A549 (cell line): ENCODE measurements around the gene CABP1. TPM values are rescaled to one million over a fixed set of nuclear protein-coding genes. Genes with fewer than 3 reads are reported as not detected.
A peak's percentile ranks its signal among the peaks of the same experiment; 100 is the strongest.

Experiments used
- BCL3 ChIP-seq: fragments of >200 bp; sonication (Bioruptor Twin); formaldehyde crosslinking; IDR thresholded peaks from 3 replicates; pipeline ENCODE4 v1.6.1; 2016
- BHLHE40 ChIP-seq: IDR thresholded peaks from 2 replicates; pipeline ENCODE4 v1.6.1; 2012; ENCODE audit warnings: low read depth, low read length, inconsistent platforms
- CBX2 ChIP-seq: fragments of 200-600 bp; sonication (generic); IDR thresholded peaks from 2 replicates; pipeline ENCODE4 v1.6.1; 2016; ENCODE audit warnings: low read depth, mild to moderate bottlenecking, borderline replicate concordance
- CHD2 ChIP-seq: fragments of 150-350 bp; IDR thresholded peaks from 2 replicates; pipeline ENCODE4 v1.6.1; 2014; ENCODE audit warnings: low read length; ENCODE audit not compliant: partially characterized antibody
- EHF ChIP-seq: fragments of 250-450 bp; sonication (Bioruptor Pico); IDR thresholded peaks from 2 replicates; pipeline ENCODE4 v1.5.0; 2020; ENCODE audit warnings: mild to moderate bottlenecking
- EHMT2 ChIP-seq: fragments of 200-600 bp; sonication (generic); IDR thresholded peaks from 2 replicates; pipeline ENCODE4 v1.6.1; 2016; ENCODE audit warnings: antibody characterized with exemption, low read depth, mild to moderate bottlenecking, moderate library complexity
- EP300 ChIP-seq, 2 experiments: fragments of >200 bp; sonication (Bioruptor Twin); formaldehyde crosslinking; IDR thresholded peaks; 2 replicates in 1 of 2; 3 replicates in 1 of 2; pipeline ENCODE4 v1.6.1; 2016 to 2017
- ESRRA ChIP-seq: fragments of 150-350 bp; IDR thresholded peaks from 2 replicates; pipeline ENCODE4 v1.6.1; 2014; ENCODE audit warnings: mild to moderate bottlenecking, low read length, borderline replicate concordance
- FOSB ChIP-seq: fragments of 250-450 bp; sonication (Bioruptor Pico); IDR thresholded peaks from 2 replicates; pipeline ENCODE4 v1.5.0; 2020; ENCODE audit warnings: mild to moderate bottlenecking, moderate library complexity
- FOXS1 ChIP-seq: fragments of 250-450 bp; sonication (Bioruptor Pico); IDR thresholded peaks from 2 replicates; pipeline ENCODE4 v1.5.0; 2020; ENCODE audit warnings: mild to moderate bottlenecking, moderate library complexity
- HEYL ChIP-seq: fragments of 250-450 bp; sonication (Bioruptor Pico); IDR thresholded peaks from 2 replicates; pipeline ENCODE4 v1.8.0; 2021; ENCODE audit warnings: mild to moderate bottlenecking, moderate library complexity
- HOXA7 ChIP-seq: fragments of 250-450 bp; sonication (Bioruptor Pico); IDR thresholded peaks from 2 replicates; pipeline ENCODE4 v1.5.0; 2020; ENCODE audit warnings: mild to moderate bottlenecking, moderate library complexity
- HOXB13 ChIP-seq: fragments of 250-450 bp; sonication (Bioruptor Pico); IDR thresholded peaks from 2 replicates; pipeline ENCODE4 v1.5.0; 2020; ENCODE audit warnings: low read depth, mild to moderate bottlenecking, moderate library complexity
- HOXB5 ChIP-seq: fragments of 250-450 bp; sonication (Bioruptor Pico); IDR thresholded peaks from 2 replicates; pipeline ENCODE4 v1.5.0; 2020; ENCODE audit warnings: mild to moderate bottlenecking, moderate library complexity
- JUN ChIP-seq, 2 experiments: fragments of >200 bp; sonication (Bioruptor Twin); formaldehyde crosslinking; IDR thresholded peaks; 2 replicates in 1 of 2; 3 replicates in 1 of 2; pipeline ENCODE4 v1.6.1; 2016 to 2017
- JUNB ChIP-seq: fragments of >200 bp; sonication (Bioruptor Twin); formaldehyde crosslinking; IDR thresholded peaks from 2 replicates; pipeline ENCODE4 v1.6.1; 2016
- MAFK ChIP-seq: fragments of 450-650 bp; IDR thresholded peaks from 2 replicates; pipeline ENCODE4 v1.6.1; 2014; ENCODE audit not compliant: partially characterized antibody
- MAZ ChIP-seq: fragments of 150-350 bp; IDR thresholded peaks from 2 replicates; pipeline ENCODE4 v1.6.1; 2014; ENCODE audit warnings: antibody characterized with exemption, low read depth, low read length, borderline replicate concordance
- MYC ChIP-seq: IDR thresholded peaks from 2 replicates; pipeline ENCODE4 v1.6.1; 2012; ENCODE audit warnings: mild to moderate bottlenecking, inconsistent platforms, low read length, improper control_type of control experiment, borderline replicate concordance
- NR3C1 ChIP-seq: fragments of >200 bp; sonication (Bioruptor Twin); formaldehyde crosslinking; IDR thresholded peaks from 3 replicates; pipeline ENCODE4 v1.6.1; 2017
- POLR2AphosphoS2 ChIP-seq: conservative IDR thresholded peaks from 2 replicates; pipeline ENCODE4 v1.6.1; 2012; ENCODE audit warnings: low read length, improper control_type of control experiment, inconsistent platforms
- RAD21 ChIP-seq, 2 experiments: fragments of >200 bp in 1 of 2; sonication (Bioruptor Twin) in 1 of 2; formaldehyde crosslinking in 1 of 2; IDR thresholded peaks in 1 of 2; conservative IDR thresholded peaks in 1 of 2; 2 replicates in 1 of 2; 3 replicates in 1 of 2; pipeline ENCODE4 v1.6.1; 2012 to 2018; ENCODE audit warnings: inconsistent platforms in 1 of 2
- RNF2 ChIP-seq: fragments of 200-600 bp; sonication (generic); IDR thresholded peaks from 2 replicates; pipeline ENCODE4 v1.6.1; 2016; ENCODE audit warnings: low read depth, mild to moderate bottlenecking, antibody characterized with exemption, moderate library complexity, borderline replicate concordance
- SMC3 ChIP-seq: fragments of >200 bp; sonication (Bioruptor Twin); formaldehyde crosslinking; IDR thresholded peaks from 3 replicates; pipeline ENCODE4 v1.6.1; 2018; ENCODE audit warnings: inconsistent platforms
- ZC3H11A ChIP-seq: fragments of 450-650 bp; IDR thresholded peaks from 2 replicates; pipeline ENCODE4 v1.6.1; 2014; ENCODE audit warnings: antibody characterized with exemption, mild to moderate bottlenecking
- ZNF302 ChIP-seq: fragments of 250-450 bp; sonication (Bioruptor Pico); IDR thresholded peaks from 2 replicates; pipeline ENCODE4 v1.9.0; 2021; ENCODE audit warnings: inconsistent platforms, mild to moderate bottlenecking, moderate library complexity
- polyA plus RNA-seq, 4 experiments: library from polyadenylated mRNA; depleted of rRNA in 3 of 4; stranded (reverse); fragments of >200 nt; fragmentation: RNase III in 1 of 4; extraction: RNeasy Plus Mini Kit Qiagen cat#74134 plus additional on column Dnase treatment in 1 of 4; gene quantifications; 2 replicates in 3 of 4; 3 replicates in 1 of 4; pipeline ENCODE4 v1.2.3, GENCODE V29; 2011 to 2017
- TF ChIP-seq, protein P1 (sequence below): IDR thresholded peaks from 2 replicates; pipeline ENCODE4 v1.6.1; 2012; ENCODE audit warnings: low read depth, borderline replicate concordance
- TF ChIP-seq, protein P2 (sequence below): fragments of 150-350 bp; IDR thresholded peaks from 2 replicates; pipeline ENCODE4 v1.6.1; 2014; ENCODE audit warnings: low read depth, mild to moderate bottlenecking, low read length
- TF ChIP-seq, protein P3 (sequence below): fragments of 200-600 bp; sonication (generic); IDR thresholded peaks from 2 replicates; pipeline ENCODE4 v1.6.1; 2016; ENCODE audit warnings: antibody characterized with exemption, mild to moderate bottlenecking, moderate library complexity
- TF ChIP-seq, protein P4 (sequence below): fragments of >200 bp; sonication (Bioruptor Twin); formaldehyde crosslinking; IDR thresholded peaks from 3 replicates; pipeline ENCODE4 v1.5.1; 2016
- TF ChIP-seq, protein P5 (sequence below): IDR thresholded peaks from 2 replicates; pipeline ENCODE4 v1.6.1; 2012
- TF ChIP-seq, protein P6 (sequence below): fragments of 250-450 bp; sonication (Bioruptor Pico); IDR thresholded peaks from 2 replicates; pipeline ENCODE4 v1.5.0; 2020; ENCODE audit warnings: low read depth, mild to moderate bottlenecking, moderate library complexity

Gene CABP1
- polyA plus RNA-seq, 2 of the 4 experiments (the other 2 are of a cell fraction) = 0.15 to 0.22 TPM

DNA sequence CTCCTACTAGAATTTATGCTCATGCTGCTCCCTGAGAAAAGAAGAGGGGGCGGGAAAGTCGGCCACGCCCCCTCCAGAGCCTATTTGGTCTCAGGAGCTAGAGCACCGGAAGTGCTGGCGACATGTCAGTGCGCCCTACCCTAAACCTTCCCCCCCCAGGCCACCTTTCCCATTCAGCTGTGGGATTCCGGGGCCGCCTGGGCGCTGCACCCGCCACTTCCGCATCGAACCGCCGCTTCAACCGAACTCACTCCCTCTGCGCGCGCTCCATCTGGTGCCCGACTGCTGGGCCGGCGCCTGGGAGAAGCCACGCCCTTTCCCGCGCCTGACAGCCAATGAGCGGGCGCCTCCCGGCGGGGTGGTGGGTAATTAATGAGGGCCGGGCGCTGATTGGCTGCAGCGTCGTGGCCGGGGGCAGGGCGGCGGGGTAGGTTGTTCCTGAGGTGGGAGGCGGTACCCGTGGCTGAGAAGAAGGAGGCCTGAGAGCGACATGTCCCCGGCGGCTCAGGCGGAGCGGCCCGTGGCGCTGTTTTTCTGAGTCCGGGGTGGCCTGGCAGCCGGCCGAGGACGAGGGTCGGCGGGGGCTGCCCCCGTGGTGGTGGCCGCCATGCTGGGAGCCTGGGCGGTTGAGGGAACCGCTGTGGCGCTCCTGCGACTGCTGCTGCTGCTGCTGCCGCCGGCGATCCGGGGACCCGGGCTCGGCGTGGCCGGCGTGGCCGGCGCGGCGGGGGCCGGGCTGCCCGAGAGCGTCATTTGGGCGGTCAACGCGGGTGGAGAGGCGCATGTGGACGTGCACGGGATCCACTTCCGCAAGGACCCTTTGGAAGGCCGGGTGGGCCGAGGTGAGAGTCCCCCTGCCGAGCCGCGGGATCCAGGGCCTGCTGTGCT is 46.5 kb downstream of the CABP1 start, which contains the start of gene MLEC (continued):
- TF ChIP-seq, protein P1, sequence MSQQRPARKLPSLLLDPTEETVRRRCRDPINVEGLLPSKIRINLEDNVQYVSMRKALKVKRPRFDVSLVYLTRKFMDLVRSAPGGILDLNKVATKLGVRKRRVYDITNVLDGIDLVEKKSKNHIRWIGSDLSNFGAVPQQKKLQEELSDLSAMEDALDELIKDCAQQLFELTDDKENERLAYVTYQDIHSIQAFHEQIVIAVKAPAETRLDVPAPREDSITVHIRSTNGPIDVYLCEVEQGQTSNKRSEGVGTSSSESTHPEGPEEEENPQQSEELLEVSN = peak; percentile 56; the same call in 1 of the 2 replicates
- TF ChIP-seq HEYL = no peak
- peak in 1 of 2 experiments; percentile 40; a peak in 3 of 5 replicates for TF ChIP-seq RAD21 (conservative IDR thresholded peaks at IDR 0.05 in 1 of 2, IDR thresholded peaks at IDR 0.05 in 1 of 2)
- TF ChIP-seq BHLHE40 = no peak
- TF ChIP-seq EHMT2 = no peak
- TF ChIP-seq, protein P2, sequence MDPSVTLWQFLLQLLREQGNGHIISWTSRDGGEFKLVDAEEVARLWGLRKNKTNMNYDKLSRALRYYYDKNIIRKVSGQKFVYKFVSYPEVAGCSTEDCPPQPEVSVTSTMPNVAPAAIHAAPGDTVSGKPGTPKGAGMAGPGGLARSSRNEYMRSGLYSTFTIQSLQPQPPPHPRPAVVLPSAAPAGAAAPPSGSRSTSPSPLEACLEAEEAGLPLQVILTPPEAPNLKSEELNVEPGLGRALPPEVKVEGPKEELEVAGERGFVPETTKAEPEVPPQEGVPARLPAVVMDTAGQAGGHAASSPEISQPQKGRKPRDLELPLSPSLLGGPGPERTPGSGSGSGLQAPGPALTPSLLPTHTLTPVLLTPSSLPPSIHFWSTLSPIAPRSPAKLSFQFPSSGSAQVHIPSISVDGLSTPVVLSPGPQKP = no peak
- peak; percentile 40; the same call in 1 of the 2 replicates for TF ChIP-seq EHF (CRISPR knock-in tag)
- no peak; the same call in 1 of the 2 replicates for TF ChIP-seq MAZ
- TF ChIP-seq POLR2AphosphoS2 = no peak
- no peak for TF ChIP-seq NR3C1
- TF ChIP-seq HOXB5 (CRISPR knock-in tag) = peak; percentile 51; the same call in 1 of the 2 replicates
- peak; percentile 24 to 73; a peak in 2 of 5 replicates for TF ChIP-seq JUN (IDR thresholded peaks at IDR 0.05)
- no peak for TF ChIP-seq FOXS1
- TF ChIP-seq SMC3 = no peak; the same call in 2 of the 3 replicates
- TF ChIP-seq MYC = no peak
- no peak for TF ChIP-seq ESRRA
- no peak for TF ChIP-seq ZC3H11A
- no peak for TF ChIP-seq JUNB
- no peak for TF ChIP-seq HOXA7 (CRISPR knock-in tag)
- TF ChIP-seq, protein P3, sequence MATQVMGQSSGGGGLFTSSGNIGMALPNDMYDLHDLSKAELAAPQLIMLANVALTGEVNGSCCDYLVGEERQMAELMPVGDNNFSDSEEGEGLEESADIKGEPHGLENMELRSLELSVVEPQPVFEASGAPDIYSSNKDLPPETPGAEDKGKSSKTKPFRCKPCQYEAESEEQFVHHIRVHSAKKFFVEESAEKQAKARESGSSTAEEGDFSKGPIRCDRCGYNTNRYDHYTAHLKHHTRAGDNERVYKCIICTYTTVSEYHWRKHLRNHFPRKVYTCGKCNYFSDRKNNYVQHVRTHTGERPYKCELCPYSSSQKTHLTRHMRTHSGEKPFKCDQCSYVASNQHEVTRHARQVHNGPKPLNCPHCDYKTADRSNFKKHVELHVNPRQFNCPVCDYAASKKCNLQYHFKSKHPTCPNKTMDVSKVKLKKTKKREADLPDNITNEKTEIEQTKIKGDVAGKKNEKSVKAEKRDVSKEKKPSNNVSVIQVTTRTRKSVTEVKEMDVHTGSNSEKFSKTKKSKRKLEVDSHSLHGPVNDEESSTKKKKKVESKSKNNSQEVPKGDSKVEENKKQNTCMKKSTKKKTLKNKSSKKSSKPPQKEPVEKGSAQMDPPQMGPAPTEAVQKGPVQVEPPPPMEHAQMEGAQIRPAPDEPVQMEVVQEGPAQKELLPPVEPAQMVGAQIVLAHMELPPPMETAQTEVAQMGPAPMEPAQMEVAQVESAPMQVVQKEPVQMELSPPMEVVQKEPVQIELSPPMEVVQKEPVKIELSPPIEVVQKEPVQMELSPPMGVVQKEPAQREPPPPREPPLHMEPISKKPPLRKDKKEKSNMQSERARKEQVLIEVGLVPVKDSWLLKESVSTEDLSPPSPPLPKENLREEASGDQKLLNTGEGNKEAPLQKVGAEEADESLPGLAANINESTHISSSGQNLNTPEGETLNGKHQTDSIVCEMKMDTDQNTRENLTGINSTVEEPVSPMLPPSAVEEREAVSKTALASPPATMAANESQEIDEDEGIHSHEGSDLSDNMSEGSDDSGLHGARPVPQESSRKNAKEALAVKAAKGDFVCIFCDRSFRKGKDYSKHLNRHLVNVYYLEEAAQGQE = no peak
- no peak for TF ChIP-seq EP300 (IDR thresholded peaks at IDR 0.05)
- TF ChIP-seq CBX2 = no peak
- TF ChIP-seq, protein P4, sequence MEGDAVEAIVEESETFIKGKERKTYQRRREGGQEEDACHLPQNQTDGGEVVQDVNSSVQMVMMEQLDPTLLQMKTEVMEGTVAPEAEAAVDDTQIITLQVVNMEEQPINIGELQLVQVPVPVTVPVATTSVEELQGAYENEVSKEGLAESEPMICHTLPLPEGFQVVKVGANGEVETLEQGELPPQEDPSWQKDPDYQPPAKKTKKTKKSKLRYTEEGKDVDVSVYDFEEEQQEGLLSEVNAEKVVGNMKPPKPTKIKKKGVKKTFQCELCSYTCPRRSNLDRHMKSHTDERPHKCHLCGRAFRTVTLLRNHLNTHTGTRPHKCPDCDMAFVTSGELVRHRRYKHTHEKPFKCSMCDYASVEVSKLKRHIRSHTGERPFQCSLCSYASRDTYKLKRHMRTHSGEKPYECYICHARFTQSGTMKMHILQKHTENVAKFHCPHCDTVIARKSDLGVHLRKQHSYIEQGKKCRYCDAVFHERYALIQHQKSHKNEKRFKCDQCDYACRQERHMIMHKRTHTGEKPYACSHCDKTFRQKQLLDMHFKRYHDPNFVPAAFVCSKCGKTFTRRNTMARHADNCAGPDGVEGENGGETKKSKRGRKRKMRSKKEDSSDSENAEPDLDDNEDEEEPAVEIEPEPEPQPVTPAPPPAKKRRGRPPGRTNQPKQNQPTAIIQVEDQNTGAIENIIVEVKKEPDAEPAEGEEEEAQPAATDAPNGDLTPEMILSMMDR = no peak
- TF ChIP-seq RNF2 = no peak
- no peak for TF ChIP-seq FOSB (CRISPR knock-in tag)
- TF ChIP-seq, protein P5, sequence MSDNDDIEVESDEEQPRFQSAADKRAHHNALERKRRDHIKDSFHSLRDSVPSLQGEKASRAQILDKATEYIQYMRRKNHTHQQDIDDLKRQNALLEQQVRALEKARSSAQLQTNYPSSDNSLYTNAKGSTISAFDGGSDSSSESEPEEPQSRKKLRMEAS = peak; percentile 76
- no peak for TF ChIP-seq BCL3
- TF ChIP-seq HOXB13 = no peak
- no peak for TF ChIP-seq ZNF302 (CRISPR knock-in tag)
- TF ChIP-seq CHD2 = no peak
- TF ChIP-seq, protein P6, sequence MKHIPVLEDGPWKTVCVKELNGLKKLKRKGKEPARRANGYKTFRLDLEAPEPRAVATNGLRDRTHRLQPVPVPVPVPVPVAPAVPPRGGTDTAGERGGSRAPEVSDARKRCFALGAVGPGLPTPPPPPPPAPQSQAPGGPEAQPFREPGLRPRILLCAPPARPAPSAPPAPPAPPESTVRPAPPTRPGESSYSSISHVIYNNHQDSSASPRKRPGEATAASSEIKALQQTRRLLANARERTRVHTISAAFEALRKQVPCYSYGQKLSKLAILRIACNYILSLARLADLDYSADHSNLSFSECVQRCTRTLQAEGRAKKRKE (CRISPR knock-in tag) = no peak
- no peak for TF ChIP-seq MAFK
